HG02943 (cell line): ENCODE measurements around the gene PTCH2.
"Not testable (repeated sequence)": the region's sequence is repeated elsewhere in the genome, so short reads cannot be mapped to it uniquely, and the experiment has no call there.

Experiments
- ATAC-seq: cut with Tn5 transposase; IDR thresholded peaks from one replicate; pipeline ENCODE4 v1.9.1; 2021; ENCODE audit warnings: mild to moderate bottlenecking, low read depth, moderate library complexity; ENCODE audit not compliant: unreplicated experiment

PTCH2 gene

GRCh38 chr1:44847845-44848244 lies 4.8 kb upstream of the PTCH2 start:
- ATAC-seq = no peak

- ATAC-seq = no peak
Measured at GRCh38 chr1:44846985-44847384, 3.9 kb upstream of the PTCH2 start.

GRCh38 chr1:44842486-44842861 lies 579 bp downstream of the PTCH2 start:
- ATAC-seq = no peak

- no peak for ATAC-seq
Measured at GRCh38 chr1:44839576-44839975, 3.5 kb downstream of the PTCH2 start.

GRCh38 chr1:44838294-44838693 lies 4.8 kb downstream of the PTCH2 start:
- ATAC-seq = not testable (repeated sequence)

GRCh38 chr1:44835738-44836675 lies 7.0 kb downstream of the PTCH2 start:
- ATAC-seq = no peak

GRCh38 chr1:44834328-44834727 lies 8.7 kb downstream of the PTCH2 start:
- no peak for ATAC-seq

- no peak for ATAC-seq
Measured at GRCh38 chr1:44832056-44832705, 10.9 kb downstream of the PTCH2 start.

- ATAC-seq = no peak
Measured at GRCh38 chr1:44831516-44831915, 11.5 kb downstream of the PTCH2 start.

- no peak for ATAC-seq
Measured at GRCh38 chr1:44830900-44831304, 12.2 kb downstream of the PTCH2 start.

GRCh38 chr1:44829506-44830384 lies 13.3 kb downstream of the PTCH2 start:
- no peak for ATAC-seq

- ATAC-seq = no peak
Measured at GRCh38 chr1:44828841-44829440, 14.1 kb downstream of the PTCH2 start.

- ATAC-seq = no peak
Measured at GRCh38 chr1:44828003-44828651, 14.9 kb downstream of the PTCH2 start.

- no peak for ATAC-seq
Measured at GRCh38 chr1:44827197-44828002, 15.7 kb downstream of the PTCH2 start.

GRCh38 chr1:44826375-44827196 lies 16.5 kb downstream of the PTCH2 start:
- no peak for ATAC-seq

GRCh38 chr1:44824392-44824791 lies 18.7 kb downstream of the PTCH2 start:
- not testable (repeated sequence) for ATAC-seq

- ATAC-seq = no peak
Measured at GRCh38 chr1:44822981-44823451, 20.0 kb downstream of the PTCH2 start.

GRCh38 chr1:44822131-44822701 lies 20.8 kb downstream of the PTCH2 start:
- no peak for ATAC-seq
